Right lobe of liver (tissue), 4 donors: ENCODE results near the gene PROK1.

Experiments
- POLR2A ChIP-seq: fragments of 450-650 bp; IDR thresholded peaks from one replicate; pipeline ENCODE4 v1.6.1; 2017; ENCODE audit warnings: antibody characterized with exemption, mild to moderate bottlenecking
- TF ChIP-seq, protein P1 (sequence below), 4 donors: fragments of 200-600 bp in 3 of 4; fragments of 450-650 bp in 1 of 4; IDR thresholded peaks; one replicate each; pipeline versions ENCODE4 v1.5.1 to v1.8.0; 2016 to 2022; ENCODE audit warnings: antibody characterized with exemption in 4 of 4, mild to moderate bottlenecking in 2 of 4
- donor health status: DM: no; HTN: no; CAD: no.
- donor health status: DM: no; HTN: no; CAD: no.
- donor health status: DM: no; HTN: yes; CAD: no.

DNA sequence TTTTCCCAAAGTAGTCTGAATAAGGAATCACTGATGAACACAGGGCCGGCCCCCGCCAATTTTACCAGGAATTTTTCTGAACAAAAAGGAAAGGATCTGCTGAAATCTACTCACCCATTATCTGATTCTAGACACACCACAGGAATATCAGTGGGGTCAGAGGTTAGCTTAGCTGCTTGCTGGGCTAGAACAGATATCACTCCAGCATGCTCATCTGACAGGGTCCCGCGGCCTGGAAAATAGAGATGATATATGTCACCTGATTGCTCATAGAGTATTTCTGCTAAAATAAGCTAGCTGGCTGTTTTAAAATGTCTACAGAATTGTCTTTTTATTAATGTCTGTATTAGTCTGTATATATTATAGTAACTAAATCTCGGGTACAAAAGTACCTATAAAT, 47.1 kb upstream of the PROK1 start:
- TF ChIP-seq, protein P1, sequence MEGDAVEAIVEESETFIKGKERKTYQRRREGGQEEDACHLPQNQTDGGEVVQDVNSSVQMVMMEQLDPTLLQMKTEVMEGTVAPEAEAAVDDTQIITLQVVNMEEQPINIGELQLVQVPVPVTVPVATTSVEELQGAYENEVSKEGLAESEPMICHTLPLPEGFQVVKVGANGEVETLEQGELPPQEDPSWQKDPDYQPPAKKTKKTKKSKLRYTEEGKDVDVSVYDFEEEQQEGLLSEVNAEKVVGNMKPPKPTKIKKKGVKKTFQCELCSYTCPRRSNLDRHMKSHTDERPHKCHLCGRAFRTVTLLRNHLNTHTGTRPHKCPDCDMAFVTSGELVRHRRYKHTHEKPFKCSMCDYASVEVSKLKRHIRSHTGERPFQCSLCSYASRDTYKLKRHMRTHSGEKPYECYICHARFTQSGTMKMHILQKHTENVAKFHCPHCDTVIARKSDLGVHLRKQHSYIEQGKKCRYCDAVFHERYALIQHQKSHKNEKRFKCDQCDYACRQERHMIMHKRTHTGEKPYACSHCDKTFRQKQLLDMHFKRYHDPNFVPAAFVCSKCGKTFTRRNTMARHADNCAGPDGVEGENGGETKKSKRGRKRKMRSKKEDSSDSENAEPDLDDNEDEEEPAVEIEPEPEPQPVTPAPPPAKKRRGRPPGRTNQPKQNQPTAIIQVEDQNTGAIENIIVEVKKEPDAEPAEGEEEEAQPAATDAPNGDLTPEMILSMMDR (IDR thresholded peaks at IDR 0.05), result no peak
- no peak for TF ChIP-seq POLR2A
